HepG2 (cell line): ENCODE measurements around the gene MVP. TPM values are rescaled to one million over a fixed set of nuclear protein-coding genes. Genes with fewer than 3 reads are reported as not detected.

Experiments
- AGO2 ChIP-seq: fragments of 200-400 bp; formaldehyde crosslinking; optimal IDR thresholded peaks from 2 replicates; pipeline ENCODE3; 2017; ENCODE audit warnings: mild to moderate bottlenecking, low read depth, low read length, moderate library complexity
- ARNT2 ChIP-seq: sonication (generic); formaldehyde crosslinking; IDR thresholded peaks from 2 replicates; pipeline ENCODE4 v1.8.0; 2022; ENCODE audit warnings: mild to moderate bottlenecking, low read depth, missing genetic modification reagents, moderate library complexity
- ARNTL ChIP-seq: sonication (generic); formaldehyde crosslinking; IDR thresholded peaks from 2 replicates; pipeline ENCODE4 v1.4.0; 2020; ENCODE audit warnings: mild to moderate bottlenecking, missing genetic modification reagents
- DNMT1 ChIP-seq: sonication (generic); formaldehyde crosslinking; IDR thresholded peaks from 2 replicates; pipeline ENCODE4 v1.5.1; 2020; ENCODE audit warnings: mild to moderate bottlenecking, missing genetic modification reagents
- HMG20B ChIP-seq: conservative IDR thresholded peaks from 2 replicates; pipeline ENCODE4 v1.6.1; 2016; ENCODE audit warnings: missing genetic modification reagents, missing compliant biosample characterization
- HNF1A ChIP-seq, 2 experiments: sonication (generic) in 1 of 2; formaldehyde crosslinking in 1 of 2; IDR thresholded peaks; 2 replicates each; pipeline versions ENCODE4 v1.4.0 to v1.6.1; 2016 to 2020; ENCODE audit warnings: borderline replicate concordance in 1 of 2, low read depth in 1 of 2, mild to moderate bottlenecking in 1 of 2, missing genetic modification reagents in 1 of 2
- MTF2 ChIP-seq: sonication (generic); formaldehyde crosslinking; IDR thresholded peaks from 2 replicates; pipeline ENCODE4 v1.5.0; 2020; ENCODE audit warnings: missing genetic modification reagents, borderline replicate concordance
- NFKB2 ChIP-seq: sonication (generic); formaldehyde crosslinking; IDR thresholded peaks from 2 replicates; pipeline ENCODE4 v1.4.0; 2020; ENCODE audit warnings: missing genetic modification reagents, borderline replicate concordance
- NRL ChIP-seq: sonication (generic); formaldehyde crosslinking; IDR thresholded peaks from 2 replicates; pipeline ENCODE4 v1.5.0; 2020; ENCODE audit warnings: missing genetic modification reagents, mild to moderate bottlenecking, moderate library complexity, borderline replicate concordance
- TIGD3 ChIP-seq: sonication (generic); formaldehyde crosslinking; IDR thresholded peaks from 2 replicates; pipeline ENCODE4 v1.5.1; 2020; ENCODE audit warnings: mild to moderate bottlenecking, missing genetic modification reagents, borderline replicate concordance
- ZBTB2 ChIP-seq: sonication (generic); formaldehyde crosslinking; IDR thresholded peaks from 2 replicates; pipeline ENCODE4 v1.8.0; 2022; ENCODE audit warnings: low read depth, missing genetic modification reagents
- ZBTB34 ChIP-seq: sonication (generic); formaldehyde crosslinking; IDR thresholded peaks from 2 replicates; pipeline ENCODE4 v1.8.0; 2022; ENCODE audit warnings: mild to moderate bottlenecking, missing genetic modification reagents
- ZNF207 ChIP-seq: fragments of 450-650 bp; IDR thresholded peaks from 2 replicates; pipeline ENCODE4 v1.6.1; 2016; ENCODE audit warnings: antibody characterized with exemption, borderline replicate concordance
- ZNF430 ChIP-seq: sonication (generic); formaldehyde crosslinking; IDR thresholded peaks from 2 replicates; pipeline ENCODE4 v1.9.0; 2021; ENCODE audit warnings: mild to moderate bottlenecking, missing genetic modification reagents
- ZZZ3 ChIP-seq: sonication (generic); formaldehyde crosslinking; IDR thresholded peaks from 2 replicates; pipeline ENCODE4 v1.4.0; 2020; ENCODE audit warnings: missing genetic modification reagents, mild to moderate bottlenecking, borderline replicate concordance
- polyA plus RNA-seq, 8 experiments: library from polyadenylated mRNA; depleted of rRNA in 3 of 8; stranded (reverse) in 7 of 8; unstranded in 1 of 8; fragments of >200 nt; fragmentation: Illumina TruSeq in 4 of 8; extraction: Trizol in 4 of 8; gene quantifications; 2 replicates each; pipeline versions ENCODE4 v1.2.1 to v1.2.3, GENCODE V29; 2011 to 2016; ENCODE audit warnings: low read depth in 4 of 8, missing spikeins in 1 of 8, mixed read lengths in 1 of 8; ENCODE audit not compliant: insufficient read depth in 1 of 8
- total RNA-seq, 5 experiments: library from RNA; depleted of rRNA; stranded (reverse); fragments of >200 nt; fragmentation: Illumina TruSeq; extraction: Trizol; gene quantifications; 2 replicates each; pipeline ENCODE4 v1.2.3, GENCODE V29; 2016; ENCODE audit warnings: low read depth in 1 of 5

Gene MVP
- total and polyA plus RNA-seq, 2 of the 13 experiments (the other 11 are each of a cell fraction or from before 2014, with no cell fraction given): 22.9 to 43.5 TPM

- TF ChIP-seq NRL (peak; percentile 51; the same call in 1 of the 2 replicates), DNMT1 (CRISPR knock-in tag) (no peak), ZBTB34 (0 out of 2 replicates have a peak, but pooled peaks have one; percentile 25), ZNF430 (CRISPR knock-in tag) (0 out of 2 replicates have a peak, but pooled peaks have one; percentile 13), ARNTL (CRISPR knock-in tag) (no peak), NFKB2 (CRISPR knock-in tag) (peak; percentile 1; the same call in 1 of the 2 replicates), TIGD3 (CRISPR knock-in tag) (no peak), AGO2 (no peak), ARNT2 (CRISPR knock-in tag) (no peak), MTF2 (CRISPR knock-in tag) (0 out of 2 replicates have a peak, but pooled peaks have one; percentile 20), ZNF207 (no peak), HMG20B (CRISPR knock-in tag) (no peak), HNF1A (IDR thresholded peaks at IDR 0.05; ENCODE audit: low read depth) (no peak), HNF1A (CRISPR knock-in tag; IDR thresholded peaks at IDR 0.05; ENCODE audit: borderline replicate concordance) (no peak), ZZZ3 (CRISPR knock-in tag) (no peak), ZBTB2 (no peak)
Observed at GRCh38 chr16:29815032-29815721, 5.1 kb upstream of the MVP start (continued).
